Ovary (tissue), 9 donors: ENCODE measurements around the gene ARFGAP1. TPM values are rescaled to one million over a fixed set of nuclear protein-coding genes. Genes with fewer than 3 reads are reported as not detected.

Experiments used
- DNase-seq, 5 donors: peaks; one replicate each; pipeline ENCODE4 v3.0.0-alpha.2; 2019 to 2020
- H3K27ac ChIP-seq, 2 donors: fragments of 200-600 bp; one replicate each; pipeline versions ENCODE4 v1.5.1 to v1.8.0; 2019 to 2022
- H3K27me3 ChIP-seq: fragments of 200-600 bp; one replicate; pipeline ENCODE4 v1.8.0; 2022
- H3K36me3 ChIP-seq: fragments of 200-600 bp; sonication (generic); one replicate; pipeline ENCODE4 v1.5.1; 2019
- H3K4me1 ChIP-seq: one replicate; pipeline ENCODE4 v1.8.1; 2013; ENCODE audit warnings: mild to moderate bottlenecking, moderate library complexity; ENCODE audit not compliant: insufficient read depth
- H3K4me3 ChIP-seq: fragments of 200-600 bp; sonication (generic); one replicate; pipeline ENCODE4 v1.5.1; 2017
- H3K9me3 ChIP-seq, 2 donors: fragments of 200-600 bp in 1 of 2; sonication (generic) in 1 of 2; one replicate each; pipeline versions ENCODE4 v1.5.1 to v1.8.1; 2013 to 2019; ENCODE audit warnings: mild to moderate bottlenecking in 1 of 2, moderate library complexity in 1 of 2
- EP300 ChIP-seq: sonication (generic); formaldehyde crosslinking; IDR thresholded peaks from one replicate; pipeline ENCODE4 v1.6.1; 2017; ENCODE audit warnings: antibody characterized with exemption
- POLR2A ChIP-seq: fragments of 450-650 bp; IDR thresholded peaks from one replicate; pipeline ENCODE4 v1.6.1; 2017; ENCODE audit warnings: antibody characterized with exemption, mild to moderate bottlenecking, moderate library complexity
- WGBS, 3 donors: extraction: QIAGEN DNeasy Blood & Tissue Kit in 1 of 3; methylation state at CpG; one replicate each; pipeline versions ENCODE4 v1.1.5 to v1.1.7; 2013 to 2017; 5-methylcytosine and 5-hydroxymethylcytosine counted together
- intact Hi-C, 4 donors: fragments of 100-400 bp; cut with DNase I; formaldehyde crosslinking; loops; one replicate each; pipeline versions ENCODE4 v1.11.0 to v1.15.1; 2022 to 2023
- polyA plus RNA-seq, 2 donors: library from polyadenylated mRNA; stranded (reverse); fragments of 200-250 nt in 1 of 2; fragments of 350-450 nt in 1 of 2; fragmentation: Illumina TruSeq in 1 of 2; extraction: RNeasy Lipid Tissue Mini Kit (QIAGEN cat#74804) in 1 of 2; gene quantifications; one replicate each; pipeline ENCODE4 v1.2.3, GENCODE V29; 2013 to 2014
- total RNA-seq, 7 donors: library from RNA; depleted of rRNA in 2 of 7; stranded (reverse); fragments of >200 nt in 2 of 7; fragmentation: NEBNext Ultra II Directional in 3 of 7; extraction: Animal tissue kit (Norgen Biotek cat#: 25700) in 3 of 7; gene quantifications; one replicate each; pipeline versions ENCODE4 v1.1.0 to v1.2.4, GENCODE V29; 2016 to 2023
- TF ChIP-seq, protein P1 (sequence below), 3 donors: fragments of 450-650 bp in 2 of 3; fragments of 200-600 bp in 1 of 3; IDR thresholded peaks; one replicate each; pipeline versions ENCODE4 v1.5.1 to v1.8.0; 2016 to 2022; ENCODE audit warnings: antibody characterized with exemption in 3 of 3, mild to moderate bottlenecking in 1 of 3
- donor health status: DM: no; HTN: no; CAD: no; lungs with moderate emphysema.
- donor health status: DM: no; HTN: no; CAD: no.
- donor health status: Bipolar disorder and iron deficiency.
- donor health status: DM: yes; HTN: yes; CAD: no.
- donor health status: DM: no; HTN: no; CAD: no.
- donor health status: DM: yes; HTN: yes; CAD: no.

ARFGAP1 gene
- total and polyA plus RNA-seq, 9 donors, result 18.9 to 80.2 (median 68.7) TPM

GRCh38 chr20:63281742-63282665 lies 9.4 kb downstream of the ARFGAP1 start:
- no peak for TF ChIP-seq EP300
- TF ChIP-seq POLR2A, result no peak
- TF ChIP-seq, protein P1, sequence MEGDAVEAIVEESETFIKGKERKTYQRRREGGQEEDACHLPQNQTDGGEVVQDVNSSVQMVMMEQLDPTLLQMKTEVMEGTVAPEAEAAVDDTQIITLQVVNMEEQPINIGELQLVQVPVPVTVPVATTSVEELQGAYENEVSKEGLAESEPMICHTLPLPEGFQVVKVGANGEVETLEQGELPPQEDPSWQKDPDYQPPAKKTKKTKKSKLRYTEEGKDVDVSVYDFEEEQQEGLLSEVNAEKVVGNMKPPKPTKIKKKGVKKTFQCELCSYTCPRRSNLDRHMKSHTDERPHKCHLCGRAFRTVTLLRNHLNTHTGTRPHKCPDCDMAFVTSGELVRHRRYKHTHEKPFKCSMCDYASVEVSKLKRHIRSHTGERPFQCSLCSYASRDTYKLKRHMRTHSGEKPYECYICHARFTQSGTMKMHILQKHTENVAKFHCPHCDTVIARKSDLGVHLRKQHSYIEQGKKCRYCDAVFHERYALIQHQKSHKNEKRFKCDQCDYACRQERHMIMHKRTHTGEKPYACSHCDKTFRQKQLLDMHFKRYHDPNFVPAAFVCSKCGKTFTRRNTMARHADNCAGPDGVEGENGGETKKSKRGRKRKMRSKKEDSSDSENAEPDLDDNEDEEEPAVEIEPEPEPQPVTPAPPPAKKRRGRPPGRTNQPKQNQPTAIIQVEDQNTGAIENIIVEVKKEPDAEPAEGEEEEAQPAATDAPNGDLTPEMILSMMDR (IDR thresholded peaks at IDR 0.05), result no peak
- 83 to 89% (median 84%) methylated on average over 37 to 38 of the region's 38 CpGs for WGBS, 3 donors
- Histone ChIP-seq H3K4me1 (no peaks in the 10 kb centered on the region), H3K27me3 (no peaks in the 10 kb centered on the region), H3K27ac (no peak overlapping the region), H3K9me3 (no peaks in the 10 kb centered on the region), H3K36me3 (no peaks in the 10 kb centered on the region), H3K4me3 (no peak overlapping the region)
- DNase-seq, result no peak
- intact Hi-C loops, result no loop called here

GRCh38 chr20:63282946-63283345 lies 10.3 kb downstream of the ARFGAP1 start:
- H3K36me3 ChIP-seq, result no peaks in the 10 kb centered on the region
- intact Hi-C loops, result no loop called here
- no peak for DNase-seq
- no peak overlapping the region for H3K4me3 ChIP-seq
- WGBS, 3 donors, result 88 to 92% (median 89%) methylated on average over 17 of the region's 17 CpGs
- no peaks in the 10 kb centered on the region for H3K9me3 ChIP-seq
- H3K4me1 ChIP-seq, result no peaks in the 10 kb centered on the region
- H3K27me3 ChIP-seq, result no peaks in the 10 kb centered on the region
- TF ChIP-seq, protein P1 (IDR thresholded peaks at IDR 0.05), result no peak
- TF ChIP-seq EP300, result no peak
- TF ChIP-seq POLR2A, result no peak
- no peak overlapping the region for H3K27ac ChIP-seq

GRCh38 chr20:63283397-63284082 lies 10.9 kb downstream of the ARFGAP1 start:
- intact Hi-C loops, result no loop called here
- TF ChIP-seq POLR2A, result no peak
- TF ChIP-seq, protein P1 (IDR thresholded peaks at IDR 0.05), result no peak
- no peak for TF ChIP-seq EP300
- H3K27ac ChIP-seq, result no peak overlapping the region
- H3K4me1 ChIP-seq, result no peaks in the 10 kb centered on the region
- no peaks in the 10 kb centered on the region for H3K9me3 ChIP-seq
- no peaks in the 10 kb centered on the region for H3K36me3 ChIP-seq
- DNase-seq, result no peak
- H3K4me3 ChIP-seq, result no peak overlapping the region
- H3K27me3 ChIP-seq, result no peaks in the 10 kb centered on the region
- WGBS, 3 donors, result 92 to 94% (median 92%) methylated on average over 33 of the region's 33 CpGs

DNA sequence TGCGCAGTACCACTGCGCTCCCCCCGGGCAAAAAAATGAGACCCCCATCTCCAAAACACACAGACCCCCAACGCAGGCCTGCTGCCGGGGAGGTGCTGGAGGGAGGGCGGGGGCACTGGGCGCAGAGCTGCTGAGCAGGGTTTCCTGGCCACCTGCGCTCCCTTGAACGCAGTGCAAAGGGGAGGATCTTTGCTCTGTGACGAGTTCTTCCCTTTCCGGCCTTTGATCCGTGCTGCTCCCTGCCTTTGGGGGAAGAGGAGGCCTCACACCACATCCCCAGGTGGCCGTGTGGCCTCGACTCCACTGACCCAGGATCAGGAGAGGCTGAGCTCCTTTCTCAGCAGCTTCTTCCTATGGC lies 11.4 kb downstream of the ARFGAP1 start:
- intact Hi-C loops, result no loop called here
- H3K27ac ChIP-seq, result no peak overlapping the region
- WGBS, 3 donors, result 72 to 80% (median 77%) methylated on average over 14 of the region's 14 CpGs
- H3K4me3 ChIP-seq, result no peak overlapping the region
- TF ChIP-seq EP300, result no peak
- TF ChIP-seq POLR2A, result no peak
- TF ChIP-seq, protein P1 (IDR thresholded peaks at IDR 0.05), result no peak
- H3K36me3 ChIP-seq, result no peaks in the 10 kb centered on the region
- H3K4me1 ChIP-seq, result no peaks in the 10 kb centered on the region
- no peaks in the 10 kb centered on the region for H3K27me3 ChIP-seq
- no peaks in the 10 kb centered on the region for H3K9me3 ChIP-seq
- no peak for DNase-seq
